Epithelial cell of prostate (primary cell): ENCODE data around the gene UBC.

ENCODE experiments used
- DNase-seq: peaks from one replicate; pipeline ENCODE4 v3.0.0-alpha.2; 2011; ENCODE audit warnings: low read depth, low spot score
- H3K27ac ChIP-seq: fragments of 450-650 bp; 2 replicates; pipeline ENCODE4 v1.5.1; 2017; ENCODE audit warnings: mild to moderate bottlenecking

Gene UBC

DNA sequence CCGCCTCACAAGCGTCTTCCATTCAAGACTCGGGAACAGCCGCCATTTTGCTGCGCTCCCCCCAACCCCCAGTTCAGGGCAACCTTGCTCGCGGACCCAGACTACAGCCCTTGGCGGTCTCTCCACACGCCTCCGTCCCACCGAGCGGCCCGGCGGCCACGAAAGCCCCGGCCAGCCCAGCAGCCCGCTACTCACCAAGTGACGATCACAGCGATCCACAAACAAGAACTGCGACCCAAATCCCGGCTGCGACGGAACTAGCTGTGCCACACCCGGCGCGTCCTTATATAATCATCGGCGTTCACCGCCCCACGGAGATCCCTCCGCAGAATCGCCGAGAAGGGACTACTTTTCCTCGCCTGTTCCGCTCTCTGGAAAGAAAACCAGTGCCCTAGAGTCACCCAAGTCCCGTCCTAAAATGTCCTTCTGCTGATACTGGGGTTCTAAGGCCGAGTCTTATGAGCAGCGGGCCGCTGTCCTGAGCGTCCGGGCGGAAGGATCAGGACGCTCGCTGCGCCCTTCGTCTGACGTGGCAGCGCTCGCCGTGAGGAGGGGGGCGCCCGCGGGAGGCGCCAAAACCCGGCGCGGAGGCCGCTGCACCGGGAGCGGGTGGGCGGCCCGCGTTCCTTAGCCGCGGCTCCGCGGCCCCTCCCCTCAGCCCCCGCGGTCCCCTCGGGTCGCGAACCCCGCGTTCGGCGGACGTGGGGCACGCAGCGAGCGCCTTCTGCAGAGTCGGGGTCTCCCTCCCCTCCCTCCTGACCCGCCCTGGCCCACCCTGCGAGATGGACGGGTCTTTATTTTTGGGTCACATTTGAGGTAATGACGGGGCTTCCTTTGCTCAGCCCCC is at the start of gene UBC:
TSS of gene UBC (minus strand) at position 259 of the 847 bp plus-strand sequence. CDS start 879 bp downstream, outside the sequence.
- DNase-seq = peak; percentile 77
- H3K27ac ChIP-seq = peak within 1 kb of the TSS; percentile 99

DNA sequence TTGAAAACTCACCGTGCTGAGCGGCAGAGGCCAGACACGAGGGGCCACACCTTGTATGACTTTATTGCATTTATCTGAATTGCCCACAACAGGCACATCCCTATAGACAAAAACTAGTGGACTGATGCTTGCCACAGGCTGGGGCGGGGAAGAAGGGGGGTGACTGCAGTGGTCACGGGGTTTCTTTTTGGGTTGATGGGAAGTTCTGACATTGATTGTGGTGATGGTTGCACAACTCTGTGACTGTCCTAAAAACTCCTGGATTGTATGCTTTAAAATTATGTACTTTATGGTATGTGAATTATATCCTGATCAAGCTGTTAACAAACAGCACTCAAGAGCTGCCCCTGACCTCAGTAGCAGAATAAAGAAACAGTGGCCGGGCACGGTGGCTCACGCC is 48.8 kb upstream of the UBC start:
- no peak overlapping the region for H3K27ac ChIP-seq
- DNase-seq = no peak

DNA sequence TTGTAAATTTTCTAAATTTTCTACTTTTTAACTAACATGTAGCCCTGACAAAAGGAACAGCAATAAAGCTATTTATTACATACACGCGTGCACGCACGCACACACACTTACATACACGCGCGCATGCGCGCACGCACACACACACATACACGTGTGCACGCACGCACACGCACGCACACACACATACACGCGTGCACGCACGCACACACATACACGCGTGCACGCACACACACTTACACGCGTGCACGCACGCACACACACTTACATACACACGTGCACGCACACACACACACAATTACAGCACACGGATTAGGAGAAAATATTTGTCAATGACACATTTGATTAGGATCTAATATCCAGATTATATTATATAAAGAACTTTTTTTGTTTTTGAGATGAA is 46.6 kb upstream of the UBC start:
- no peak for DNase-seq
- no peak overlapping the region for H3K27ac ChIP-seq

DNA sequence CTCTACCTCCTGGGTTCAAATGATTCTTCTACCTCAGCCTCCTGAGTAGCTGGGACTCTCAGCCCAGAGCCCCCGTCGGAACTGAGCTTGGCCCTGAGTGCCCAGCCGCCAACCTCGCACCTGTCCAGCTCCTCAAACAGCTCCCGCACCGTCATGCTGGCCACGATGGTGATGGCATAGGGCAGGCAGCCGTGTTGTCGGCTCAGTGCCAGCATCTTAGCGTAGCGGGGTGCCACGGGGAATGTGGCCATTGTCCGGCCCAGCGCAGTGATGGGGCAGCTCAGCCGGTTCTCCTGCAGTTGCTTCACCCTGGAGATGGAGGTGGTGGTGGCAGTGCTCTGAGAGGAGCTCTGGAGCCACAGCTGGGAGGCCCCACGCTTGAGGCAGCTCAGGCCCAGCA is 42.1 kb upstream of the UBC start:
- H3K27ac ChIP-seq = no peak overlapping the region
- DNase-seq = no peak

DNA sequence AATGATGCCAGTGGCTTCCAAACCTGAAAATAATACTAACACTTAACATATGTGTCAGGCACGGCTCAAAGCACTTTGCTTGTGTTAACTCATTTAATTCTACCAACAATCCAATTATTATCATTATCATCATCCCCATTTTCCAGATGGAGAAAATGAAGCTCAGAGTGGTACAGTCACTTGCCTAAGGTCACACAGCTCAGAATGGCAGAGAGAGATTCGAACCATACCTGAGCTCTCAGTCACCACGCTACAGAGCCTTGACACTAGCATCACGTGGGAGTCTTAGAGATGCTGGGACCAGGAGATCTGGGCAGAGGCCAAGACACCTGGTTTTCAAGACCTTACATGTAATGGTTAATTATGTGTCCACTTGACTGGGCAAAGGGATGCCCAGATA is 40.3 kb upstream of the UBC start:
- no peak for DNase-seq
- H3K27ac ChIP-seq = no peak overlapping the region

DNA sequence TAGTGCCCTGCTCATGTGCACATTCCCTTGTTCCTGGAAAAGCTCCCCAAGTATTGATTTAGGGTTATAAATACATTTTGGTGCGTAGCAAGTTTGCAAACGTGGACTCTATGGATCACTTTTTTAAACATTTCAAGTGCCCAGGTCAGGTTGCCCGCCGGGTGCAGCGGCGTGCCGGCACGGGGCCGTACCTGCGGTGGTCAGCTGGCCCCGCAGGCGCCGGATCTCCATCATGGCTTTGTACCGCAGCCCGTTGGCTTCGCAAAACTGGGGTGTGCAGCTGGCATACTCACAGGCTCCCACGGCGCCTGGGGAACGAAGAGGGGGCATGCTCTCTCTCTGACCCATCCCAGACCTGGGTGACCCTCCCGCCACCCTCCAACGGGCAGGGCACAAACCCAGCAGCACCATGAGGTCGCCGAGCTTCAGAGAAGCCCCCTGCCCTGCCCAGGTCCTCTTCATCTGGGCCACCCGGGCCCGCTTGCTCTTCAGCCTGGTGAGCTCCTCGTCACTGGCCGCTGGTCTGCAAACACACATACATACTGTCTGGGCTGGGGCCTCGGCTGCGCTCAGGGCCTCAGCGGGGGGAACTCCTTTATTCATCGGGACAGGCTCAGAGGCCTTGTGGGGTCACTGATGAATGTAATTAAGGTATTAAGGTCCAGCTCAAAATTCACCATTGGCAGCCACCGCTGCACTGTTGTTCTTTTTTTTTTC is 39.4 kb upstream of the UBC start:
- no peak for DNase-seq
- H3K27ac ChIP-seq = no peak overlapping the region

DNA sequence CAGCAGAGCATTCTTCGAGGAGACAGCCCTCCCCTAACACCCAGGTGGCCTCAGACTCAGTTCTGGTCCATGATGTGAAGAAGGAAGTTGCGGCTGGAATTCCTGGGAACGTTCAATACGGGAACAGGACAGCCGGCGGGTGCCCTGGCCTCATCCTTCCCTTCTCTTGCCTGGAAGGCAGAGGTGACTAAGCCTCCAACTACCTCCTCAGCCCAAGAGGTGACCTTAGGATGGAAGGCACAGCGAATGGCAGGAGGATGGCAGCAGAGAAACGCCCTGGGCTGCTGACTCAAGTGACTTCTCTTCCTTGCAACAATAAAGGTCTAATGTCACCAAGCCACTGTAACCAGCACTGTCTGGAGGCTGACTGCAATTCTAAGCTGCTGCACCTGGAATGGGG is 38.4 kb upstream of the UBC start:
- no peak for DNase-seq
- no peak overlapping the region for H3K27ac ChIP-seq

DNA sequence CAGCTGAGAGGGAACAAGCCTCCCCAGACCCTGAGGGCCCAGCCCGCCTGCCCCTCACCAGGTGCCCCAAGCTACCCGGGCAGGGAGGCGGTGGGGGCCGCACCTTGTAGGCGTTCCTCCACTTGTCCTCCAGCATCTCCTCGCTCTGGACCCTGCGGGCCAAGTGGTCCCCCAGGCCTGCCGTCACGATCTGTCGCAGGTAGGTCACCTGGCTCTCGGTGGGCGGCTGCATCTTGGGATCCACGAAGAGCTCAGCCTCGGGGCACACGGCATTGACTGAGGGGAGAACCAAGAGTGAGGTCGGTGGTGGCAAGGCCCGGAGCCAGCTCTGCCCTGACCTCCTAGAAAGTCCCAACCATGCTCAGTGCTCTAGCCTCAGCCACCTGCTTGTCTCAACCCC is 37.8 kb upstream of the UBC start:
- no peak overlapping the region for H3K27ac ChIP-seq
- DNase-seq = no peak

DNA sequence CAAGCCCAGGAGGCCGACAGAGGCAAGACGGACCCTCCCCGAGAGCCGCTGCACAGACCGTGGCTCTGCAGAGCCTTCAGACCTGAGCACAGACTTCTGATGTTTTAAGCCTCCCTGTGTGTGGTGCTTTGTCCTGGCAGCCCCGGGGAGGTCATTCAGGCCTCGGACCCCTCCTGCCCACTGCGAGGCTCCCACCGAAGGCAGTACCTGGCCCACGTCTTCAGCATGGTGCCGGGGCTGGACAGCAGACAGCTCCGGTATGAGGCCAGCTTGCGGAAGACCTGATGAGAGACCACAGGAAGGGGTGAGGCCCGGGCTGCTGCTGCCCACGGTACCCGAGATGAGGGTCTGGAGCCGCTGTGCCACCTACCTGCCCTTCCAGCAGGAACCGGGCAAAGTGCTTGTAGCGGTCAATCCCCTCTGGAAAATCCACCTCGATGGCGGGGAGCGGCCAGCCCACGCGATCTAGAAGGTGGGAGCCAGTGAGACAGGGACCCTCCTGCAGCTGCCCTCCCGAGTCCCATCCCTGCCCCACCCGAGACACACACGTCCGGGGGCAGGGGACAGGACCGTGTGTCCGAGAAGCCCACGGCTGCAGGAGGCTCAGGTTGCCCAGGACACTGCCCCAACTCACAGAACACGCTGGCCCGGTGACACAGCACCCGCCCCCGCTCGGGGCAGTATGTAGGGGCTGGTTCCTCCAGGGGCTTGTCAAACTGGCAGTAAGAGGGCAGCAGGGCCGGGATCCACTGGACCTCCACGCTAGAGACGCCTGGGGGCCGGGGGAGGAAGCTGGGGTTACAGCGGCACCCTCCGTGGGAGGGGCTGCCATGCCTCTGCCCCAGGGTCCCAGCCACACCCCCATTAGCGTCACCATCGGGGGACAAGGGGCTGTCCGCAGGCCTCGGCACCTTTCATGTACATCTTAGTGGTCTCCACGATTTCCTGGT is 35.6 kb upstream of the UBC start:
- DNase-seq = no peak
- no peak overlapping the region for H3K27ac ChIP-seq

DNA sequence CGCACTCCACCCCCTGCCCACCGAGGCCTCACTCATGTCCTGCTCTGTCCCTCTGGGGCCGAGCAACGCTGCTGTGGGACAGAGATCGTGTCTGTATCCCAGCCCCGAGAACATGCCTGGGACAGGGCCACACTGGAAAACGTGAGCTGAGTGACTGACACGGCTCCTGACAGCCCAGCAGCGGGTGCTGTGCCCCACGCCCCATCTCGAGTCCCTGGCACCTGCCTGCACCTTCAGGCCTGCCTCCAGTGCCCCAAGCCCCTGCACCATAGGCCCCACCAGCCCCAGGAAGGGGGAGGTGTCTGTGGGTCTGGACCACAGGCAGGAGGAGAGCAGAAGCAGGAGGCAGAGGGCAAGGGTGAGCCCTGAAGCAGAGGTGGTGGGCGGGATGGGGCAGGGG is 34.6 kb upstream of the UBC start:
- no peak overlapping the region for H3K27ac ChIP-seq
- no peak for DNase-seq

DNA sequence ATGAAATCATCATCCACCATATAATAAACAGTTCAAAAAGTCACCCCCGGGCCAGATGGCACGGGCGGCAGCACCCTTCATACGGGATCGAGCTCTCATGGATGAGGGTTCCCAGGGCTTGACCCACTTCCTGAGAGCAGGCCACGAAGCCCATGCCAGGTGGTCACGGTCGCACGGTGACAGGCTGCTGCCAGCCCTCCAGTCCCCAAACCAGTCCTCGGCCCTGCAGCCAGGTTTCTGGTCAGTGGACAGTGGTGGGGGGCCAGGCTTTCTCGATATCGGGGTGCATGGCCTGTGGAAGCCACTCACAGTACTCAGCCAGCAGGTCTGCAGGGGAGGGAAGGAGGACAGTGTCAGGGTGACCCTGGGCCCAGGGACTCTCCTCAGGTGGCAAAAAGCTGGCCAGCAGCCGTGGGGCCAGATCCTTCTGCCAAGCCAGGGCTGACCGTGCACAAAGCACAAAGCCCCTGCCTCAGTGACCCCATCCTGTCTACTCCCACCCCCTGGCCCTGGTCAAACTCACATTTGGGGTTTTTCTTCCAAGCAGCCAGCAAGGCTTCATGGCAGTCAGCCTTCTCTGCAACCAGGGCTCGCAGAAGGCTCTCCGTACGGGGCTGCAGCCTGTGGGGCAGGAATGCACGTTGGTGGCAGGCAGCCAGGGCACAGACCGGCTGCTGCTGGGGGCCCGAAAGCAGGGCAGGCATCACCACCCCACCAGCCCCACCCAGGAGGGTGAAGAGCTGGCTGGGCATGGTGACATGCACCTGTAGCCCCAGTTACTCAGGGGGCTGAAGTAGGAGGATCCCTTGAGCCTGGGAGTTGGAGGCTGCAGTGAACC is 33.3 kb upstream of the UBC start:
- no peak for DNase-seq

DNA sequence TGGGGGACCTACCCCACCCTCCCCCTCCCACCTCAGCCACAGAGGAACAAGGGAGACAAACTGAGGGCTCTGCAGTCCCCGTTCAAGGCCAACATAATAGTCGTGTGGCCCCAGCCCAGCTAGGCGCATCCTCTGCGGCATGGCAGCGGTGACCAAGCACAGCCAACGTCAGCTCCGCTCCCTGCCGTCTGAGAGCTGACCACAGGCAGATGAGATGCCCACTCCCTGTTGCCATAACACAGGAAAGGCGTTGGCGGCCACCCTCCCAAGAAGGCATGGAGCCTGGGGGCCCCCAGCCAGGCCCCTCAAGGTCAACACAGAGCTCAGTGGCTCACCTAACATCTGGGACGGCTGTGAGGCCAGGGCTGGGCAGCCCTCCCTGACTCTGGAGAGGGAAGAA is 32.6 kb upstream of the UBC start:
- no peak overlapping the region for H3K27ac ChIP-seq
- no peak for DNase-seq

More for the DNA sequence above, 33.3 kb upstream of the UBC start:
- H3K27ac ChIP-seq = no peak overlapping the region

DNA sequence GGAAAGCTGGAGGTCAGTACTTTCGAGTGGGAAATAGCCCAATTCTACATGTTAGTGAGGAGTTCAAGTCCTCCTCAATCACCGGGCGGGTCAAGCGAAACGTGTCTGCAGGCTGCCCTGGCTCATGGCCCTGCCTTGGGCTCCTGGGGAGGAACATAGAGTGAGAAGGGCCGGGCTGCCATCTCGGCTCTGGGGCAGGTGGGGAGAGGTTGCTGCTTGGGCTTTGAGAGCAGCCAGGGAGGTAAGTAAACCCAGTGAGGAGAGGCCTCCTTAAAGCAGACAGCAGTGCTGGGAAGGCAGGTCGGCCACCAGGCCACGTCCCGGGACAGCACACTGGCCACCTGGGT is 32.0 kb upstream of the UBC start:
- DNase-seq = no peak
- no peak overlapping the region for H3K27ac ChIP-seq

DNA sequence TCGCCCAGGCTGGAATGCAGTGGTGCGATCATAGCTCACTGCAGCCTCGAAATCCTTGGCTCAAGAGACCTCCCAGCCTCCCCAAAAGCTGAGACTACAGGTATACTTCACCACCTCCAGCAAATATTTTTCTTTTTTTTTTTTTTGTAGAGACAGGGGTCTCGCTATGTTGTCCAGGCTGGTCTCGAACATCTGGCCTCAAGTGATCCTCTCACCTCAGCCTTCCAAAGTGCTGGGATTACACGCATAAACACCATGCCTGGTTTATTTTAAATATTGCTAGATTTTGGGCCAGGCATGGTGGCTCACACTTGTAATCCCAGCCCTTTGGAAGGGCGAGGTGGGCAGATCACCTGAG is 26.7 kb upstream of the UBC start:
- DNase-seq = no peak
- H3K27ac ChIP-seq = peak overlapping the region; percentile 98

DNA sequence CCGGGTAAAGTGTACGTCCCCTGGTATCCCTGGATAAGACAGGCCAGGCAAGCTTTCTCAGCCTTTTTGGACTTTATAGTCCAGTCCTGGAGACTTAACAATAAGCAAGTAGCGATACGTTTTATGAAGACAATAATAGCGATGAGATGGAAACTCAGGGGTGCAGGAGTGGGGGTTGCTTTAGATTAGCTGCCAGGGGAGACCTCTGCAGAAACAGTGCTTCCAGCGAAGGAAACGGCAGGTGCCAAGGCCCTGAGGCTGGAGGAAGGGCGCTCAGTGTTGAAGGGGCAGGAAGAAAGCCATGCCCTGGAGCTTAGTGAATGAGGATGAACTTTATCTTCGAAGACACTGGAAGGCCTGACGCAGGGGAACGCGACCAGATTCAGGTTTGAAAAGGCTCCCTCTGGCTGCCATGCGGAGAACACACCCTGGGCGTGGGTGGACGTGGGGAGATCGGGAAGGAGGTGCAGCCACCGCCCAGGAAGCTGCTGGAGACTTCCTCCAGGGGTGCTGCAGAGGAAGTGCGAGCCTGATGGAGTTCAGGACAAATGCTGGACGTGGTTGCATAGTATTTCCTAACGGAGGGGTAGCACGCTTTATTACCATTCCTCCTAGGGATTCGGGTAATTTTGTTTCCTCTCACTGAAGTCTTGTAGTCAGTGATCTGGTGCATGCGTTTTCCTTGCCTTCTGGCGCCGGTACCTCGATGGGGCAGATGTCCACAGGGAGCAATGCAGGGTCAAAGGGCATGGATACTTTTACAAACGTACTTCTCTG is 26.1 kb upstream of the UBC start:
- DNase-seq = no peak
- H3K27ac ChIP-seq = peak overlapping the region; percentile 98

DNA sequence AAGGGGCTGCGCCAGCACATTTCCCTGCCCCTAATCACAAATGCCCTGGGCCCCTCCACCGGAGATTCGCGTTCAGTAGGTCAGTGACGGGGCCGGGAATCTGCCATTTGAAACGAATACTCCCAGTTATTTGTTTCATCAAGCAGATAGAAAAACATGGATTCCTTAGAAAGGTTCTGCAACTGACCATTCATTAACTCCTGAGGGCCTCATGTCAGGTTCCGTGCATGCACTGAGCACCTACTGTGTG is 25.6 kb upstream of the UBC start:
- H3K27ac ChIP-seq = peak overlapping the region; percentile 98
- DNase-seq = no peak

DNA sequence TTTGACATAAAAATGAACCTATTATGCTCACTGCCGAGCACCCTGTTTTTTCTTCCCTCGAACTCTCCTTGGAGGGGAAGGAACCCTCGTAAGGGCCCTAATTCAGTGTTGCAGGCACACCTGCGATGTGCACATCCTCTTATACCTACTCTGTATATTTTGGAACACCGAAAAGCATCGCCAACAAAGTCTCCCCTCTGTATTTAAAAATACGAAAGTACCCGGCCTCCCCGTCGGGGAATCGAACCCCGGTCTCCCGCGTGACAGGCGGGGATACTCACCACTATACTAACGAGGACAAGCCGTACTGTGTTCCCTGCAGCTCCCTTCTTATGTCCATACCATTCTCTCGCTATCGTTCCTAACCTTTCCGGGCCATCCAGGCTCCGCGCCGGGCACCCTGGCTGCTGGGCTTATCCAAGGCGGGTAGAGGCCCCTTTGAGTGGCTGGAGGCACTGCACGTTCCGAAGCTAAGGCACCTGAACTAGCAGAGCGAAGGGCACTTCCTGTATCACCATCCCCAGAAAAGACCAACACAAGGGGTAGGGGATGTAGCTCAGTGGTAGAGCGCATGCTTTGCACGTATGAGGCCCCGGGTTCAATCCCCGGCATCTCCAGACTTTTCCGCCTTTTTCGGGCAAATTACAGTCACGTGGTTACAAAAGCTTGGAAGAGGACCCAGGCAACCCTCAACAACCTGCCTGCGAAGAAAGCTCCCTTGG is 25.1 kb upstream of the UBC start:
- peak; percentile 73 for DNase-seq
- peak overlapping the region; percentile 98 for H3K27ac ChIP-seq

DNA sequence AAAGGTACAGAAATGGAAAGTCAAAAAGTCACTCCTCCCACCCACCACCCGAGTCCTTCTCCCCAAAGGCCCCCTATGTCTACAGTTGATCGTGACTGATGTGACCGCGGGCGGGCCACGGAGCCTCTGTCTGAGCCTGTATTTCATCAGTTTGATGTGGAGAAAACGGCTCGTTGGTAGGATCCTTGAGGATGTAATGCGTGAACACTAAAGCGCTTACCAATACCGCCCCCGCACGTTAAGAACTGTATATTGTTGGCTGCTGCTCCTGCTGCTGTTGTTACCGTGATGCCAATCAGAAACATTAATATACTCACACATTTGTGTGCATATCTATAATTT is 24.6 kb upstream of the UBC start:
- DNase-seq = no peak

DNA sequence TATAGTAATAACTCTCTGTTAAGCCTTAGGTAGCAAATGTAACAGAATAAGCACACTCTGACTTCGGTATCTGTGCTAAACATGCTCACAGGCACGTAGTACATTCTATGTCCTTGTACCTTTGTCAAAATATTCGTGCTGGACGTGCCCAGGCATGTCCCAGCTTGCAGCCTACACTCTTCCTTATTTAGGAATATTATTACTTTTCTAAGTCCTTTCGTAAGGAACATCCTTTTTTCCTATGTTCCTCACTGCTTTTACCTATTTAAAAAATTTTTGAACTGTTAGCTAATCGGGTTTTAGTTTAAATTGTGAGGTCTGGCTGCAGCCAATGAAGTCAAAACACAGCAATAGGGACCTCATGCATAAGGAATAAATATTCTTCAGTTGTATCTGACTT is 24.1 kb upstream of the UBC start:
- DNase-seq = no peak
- H3K27ac ChIP-seq = peak overlapping the region; percentile 98

More for the DNA sequence above, 24.6 kb upstream of the UBC start:
- H3K27ac ChIP-seq = peak overlapping the region; percentile 98
